Ishikawa (cell line): Measurements from ENCODE around the gene ATRAID.

ENCODE experiments used
- EP300 ChIP-seq: IDR thresholded peaks from 2 replicates; pipeline ENCODE4 v1.6.1; 2012; ENCODE audit warnings: borderline replicate concordance
- FOXM1 ChIP-seq: IDR thresholded peaks from 2 replicates; pipeline ENCODE4 v1.6.1; 2012; ENCODE audit warnings: low read depth, borderline replicate concordance
- RAD21 ChIP-seq: IDR thresholded peaks from 2 replicates; pipeline ENCODE4 v1.6.1; 2012; ENCODE audit warnings: low read depth
- REST ChIP-seq: IDR thresholded peaks from 2 replicates; pipeline ENCODE4 v1.6.1; 2012; ENCODE audit warnings: low read depth, mild to moderate bottlenecking
- TCF12 ChIP-seq: IDR thresholded peaks from 2 replicates; pipeline ENCODE4 v1.6.1; 2012; ENCODE audit warnings: low read depth
- ZBTB7A ChIP-seq: IDR thresholded peaks from 2 replicates; pipeline ENCODE4 v1.6.1; 2012; ENCODE audit warnings: low read depth

GRCh38 chr2:27177441-27178351 is 34.1 kb upstream of the ATRAID start:
- no peak for TF ChIP-seq FOXM1
- no peak for TF ChIP-seq ZBTB7A
- no peak for TF ChIP-seq REST
- no peak for TF ChIP-seq RAD21
- no peak for TF ChIP-seq TCF12
- TF ChIP-seq EP300: no peak
